ENCODE data around the gene IRF9. TPM values are rescaled to one million over a fixed set of nuclear protein-coding genes. Genes with fewer than 3 reads are reported as not detected.

IRF9 gene
- total RNA-seq, 1 experiment from 2014 or later, result 15.6 TPM

DNA sequence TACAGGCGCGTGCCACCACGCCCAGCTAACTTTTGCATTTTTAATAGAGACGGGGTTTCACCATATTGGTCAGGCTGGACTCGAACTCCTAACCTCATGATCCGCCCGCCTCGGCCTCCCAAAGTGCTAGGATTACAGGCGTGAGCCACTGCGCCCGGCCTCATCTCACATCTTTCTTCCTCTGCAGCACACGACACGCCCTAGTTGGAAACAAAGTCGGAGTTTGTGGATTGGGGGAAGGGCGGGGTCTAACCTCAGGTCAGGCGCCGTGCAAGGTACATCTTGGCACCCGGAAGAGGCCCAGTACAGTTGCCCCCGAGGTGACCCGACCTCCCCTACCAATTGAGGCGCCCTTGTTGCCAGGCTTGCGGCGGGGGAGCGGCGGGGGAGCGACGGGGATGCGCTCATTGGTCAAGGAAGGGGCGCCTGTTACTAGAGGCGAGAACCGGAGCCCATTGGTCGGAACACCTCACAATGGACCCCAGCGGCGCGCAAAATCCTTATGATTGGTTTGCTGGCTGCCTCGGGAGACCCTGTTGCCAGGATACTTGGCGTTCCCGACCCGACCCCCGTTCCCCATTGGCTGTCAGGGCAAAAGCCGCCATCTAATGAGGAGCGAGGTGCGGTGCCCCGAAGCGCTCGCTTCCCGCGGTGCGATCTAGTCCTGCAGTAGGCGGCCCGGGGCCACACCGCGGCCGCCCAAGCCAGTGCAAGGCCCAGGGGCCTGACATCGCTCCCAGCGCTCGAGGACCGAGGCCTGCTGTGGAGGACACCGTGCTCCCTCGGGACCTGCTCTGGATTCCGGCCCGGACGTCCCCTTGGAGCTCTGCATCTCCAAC lies 10.6 kb downstream of the IRF9 start, which contains the start of gene REC8:
TSS of gene REC8 (plus strand) at position 659 of the 839 bp plus-strand sequence. CDS start 473 bp downstream, outside the sequence.
- Mint-ChIP-seq H3K27me3 (ENCODE audit: low read depth) (no peaks in the 10 kb centered on the region; the same call in none of the 2 replicates), H3K9me3 (no peaks in the 10 kb centered on the region), H3K27ac (peak within 1 kb of the TSS; percentile 78), H3K36me3 (no peaks in the 10 kb centered on the region), H3K4me1 (peaks cover 9% of the 10 kb centered on the region), H3K4me3 (peak within 1 kb of the TSS; percentile 79)
- ChIA-PET POLR2A (interaction anchor here (1.0 to 1.5 kb wide), 4 partner anchors 10 to 25 kb away, joined by 3 to 6 read pairs (median 4); partner anchors contain the start of genes IRF9, RNF31 and TM9SF1), CTCF (interaction anchor here (0.7 to 3.1 kb wide), 9 partner anchors 11 to 113 kb away, joined by 3 to 18 read pairs (median 3); partner anchors contain the start of genes DCAF11, IPO4, IRF9 and NRL)
- ATAC-seq, result peak; percentile 94
- peak; percentile 99 for DNase-seq (ENCODE audit: low spot score)
- TF ChIP-seq NFYB (CRISPR knock-in tag; conservative IDR thresholded peaks at IDR 0.05; ENCODE audit: low read depth), result peak; percentile 76
- TF ChIP-seq, protein P1, sequence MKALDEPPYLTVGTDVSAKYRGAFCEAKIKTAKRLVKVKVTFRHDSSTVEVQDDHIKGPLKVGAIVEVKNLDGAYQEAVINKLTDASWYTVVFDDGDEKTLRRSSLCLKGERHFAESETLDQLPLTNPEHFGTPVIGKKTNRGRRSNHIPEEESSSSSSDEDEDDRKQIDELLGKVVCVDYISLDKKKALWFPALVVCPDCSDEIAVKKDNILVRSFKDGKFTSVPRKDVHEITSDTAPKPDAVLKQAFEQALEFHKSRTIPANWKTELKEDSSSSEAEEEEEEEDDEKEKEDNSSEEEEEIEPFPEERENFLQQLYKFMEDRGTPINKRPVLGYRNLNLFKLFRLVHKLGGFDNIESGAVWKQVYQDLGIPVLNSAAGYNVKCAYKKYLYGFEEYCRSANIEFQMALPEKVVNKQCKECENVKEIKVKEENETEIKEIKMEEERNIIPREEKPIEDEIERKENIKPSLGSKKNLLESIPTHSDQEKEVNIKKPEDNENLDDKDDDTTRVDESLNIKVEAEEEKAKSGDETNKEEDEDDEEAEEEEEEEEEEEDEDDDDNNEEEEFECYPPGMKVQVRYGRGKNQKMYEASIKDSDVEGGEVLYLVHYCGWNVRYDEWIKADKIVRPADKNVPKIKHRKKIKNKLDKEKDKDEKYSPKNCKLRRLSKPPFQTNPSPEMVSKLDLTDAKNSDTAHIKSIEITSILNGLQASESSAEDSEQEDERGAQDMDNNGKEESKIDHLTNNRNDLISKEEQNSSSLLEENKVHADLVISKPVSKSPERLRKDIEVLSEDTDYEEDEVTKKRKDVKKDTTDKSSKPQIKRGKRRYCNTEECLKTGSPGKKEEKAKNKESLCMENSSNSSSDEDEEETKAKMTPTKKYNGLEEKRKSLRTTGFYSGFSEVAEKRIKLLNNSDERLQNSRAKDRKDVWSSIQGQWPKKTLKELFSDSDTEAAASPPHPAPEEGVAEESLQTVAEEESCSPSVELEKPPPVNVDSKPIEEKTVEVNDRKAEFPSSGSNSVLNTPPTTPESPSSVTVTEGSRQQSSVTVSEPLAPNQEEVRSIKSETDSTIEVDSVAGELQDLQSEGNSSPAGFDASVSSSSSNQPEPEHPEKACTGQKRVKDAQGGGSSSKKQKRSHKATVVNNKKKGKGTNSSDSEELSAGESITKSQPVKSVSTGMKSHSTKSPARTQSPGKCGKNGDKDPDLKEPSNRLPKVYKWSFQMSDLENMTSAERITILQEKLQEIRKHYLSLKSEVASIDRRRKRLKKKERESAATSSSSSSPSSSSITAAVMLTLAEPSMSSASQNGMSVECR (CRISPR knock-in tag; IDR thresholded peaks at IDR 0.05; ENCODE audit: borderline replicate concordance), result 0 out of 2 replicates have a peak, but pooled peaks have one; percentile 41
- TF ChIP-seq HMGA2 (CRISPR knock-in tag; IDR thresholded peaks at IDR 0.05), result no peak
- TF ChIP-seq NFE2L1 (CRISPR knock-in tag; IDR thresholded peaks at IDR 0.05), result no peak
- TF ChIP-seq, protein P2, sequence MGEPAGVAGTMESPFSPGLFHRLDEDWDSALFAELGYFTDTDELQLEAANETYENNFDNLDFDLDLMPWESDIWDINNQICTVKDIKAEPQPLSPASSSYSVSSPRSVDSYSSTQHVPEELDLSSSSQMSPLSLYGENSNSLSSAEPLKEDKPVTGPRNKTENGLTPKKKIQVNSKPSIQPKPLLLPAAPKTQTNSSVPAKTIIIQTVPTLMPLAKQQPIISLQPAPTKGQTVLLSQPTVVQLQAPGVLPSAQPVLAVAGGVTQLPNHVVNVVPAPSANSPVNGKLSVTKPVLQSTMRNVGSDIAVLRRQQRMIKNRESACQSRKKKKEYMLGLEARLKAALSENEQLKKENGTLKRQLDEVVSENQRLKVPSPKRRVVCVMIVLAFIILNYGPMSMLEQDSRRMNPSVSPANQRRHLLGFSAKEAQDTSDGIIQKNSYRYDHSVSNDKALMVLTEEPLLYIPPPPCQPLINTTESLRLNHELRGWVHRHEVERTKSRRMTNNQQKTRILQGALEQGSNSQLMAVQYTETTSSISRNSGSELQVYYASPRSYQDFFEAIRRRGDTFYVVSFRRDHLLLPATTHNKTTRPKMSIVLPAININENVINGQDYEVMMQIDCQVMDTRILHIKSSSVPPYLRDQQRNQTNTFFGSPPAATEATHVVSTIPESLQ (CRISPR knock-in tag; IDR thresholded peaks at IDR 0.05), result no peak
- TF ChIP-seq IRF2 (CRISPR knock-in tag; IDR thresholded peaks at IDR 0.05; ENCODE audit: borderline replicate concordance, low read depth), result no peak
- peak; percentile 76 for TF ChIP-seq GTF2I (CRISPR knock-in tag; conservative IDR thresholded peaks at IDR 0.05)
- TF ChIP-seq, protein P3, sequence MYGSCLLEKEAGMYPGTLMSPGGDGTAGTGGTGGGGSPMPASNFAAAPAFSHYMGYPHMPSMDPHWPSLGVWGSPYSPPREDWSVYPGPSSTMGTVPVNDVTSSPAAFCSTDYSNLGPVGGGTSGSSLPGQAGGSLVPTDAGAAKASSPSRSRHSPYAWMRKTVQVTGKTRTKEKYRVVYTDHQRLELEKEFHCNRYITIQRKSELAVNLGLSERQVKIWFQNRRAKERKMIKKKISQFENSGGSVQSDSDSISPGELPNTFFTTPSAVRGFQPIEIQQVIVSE (CRISPR knock-in tag; IDR thresholded peaks at IDR 0.05; ENCODE audit: borderline replicate concordance), result no peak
- peak; percentile 0; the same call in 1 of the 2 replicates for TF ChIP-seq ZNF121 (CRISPR knock-in tag; IDR thresholded peaks at IDR 0.05)
- no peak for TF ChIP-seq TP53 (CRISPR knock-in tag; IDR thresholded peaks at IDR 0.05)
- TF ChIP-seq, protein P4, sequence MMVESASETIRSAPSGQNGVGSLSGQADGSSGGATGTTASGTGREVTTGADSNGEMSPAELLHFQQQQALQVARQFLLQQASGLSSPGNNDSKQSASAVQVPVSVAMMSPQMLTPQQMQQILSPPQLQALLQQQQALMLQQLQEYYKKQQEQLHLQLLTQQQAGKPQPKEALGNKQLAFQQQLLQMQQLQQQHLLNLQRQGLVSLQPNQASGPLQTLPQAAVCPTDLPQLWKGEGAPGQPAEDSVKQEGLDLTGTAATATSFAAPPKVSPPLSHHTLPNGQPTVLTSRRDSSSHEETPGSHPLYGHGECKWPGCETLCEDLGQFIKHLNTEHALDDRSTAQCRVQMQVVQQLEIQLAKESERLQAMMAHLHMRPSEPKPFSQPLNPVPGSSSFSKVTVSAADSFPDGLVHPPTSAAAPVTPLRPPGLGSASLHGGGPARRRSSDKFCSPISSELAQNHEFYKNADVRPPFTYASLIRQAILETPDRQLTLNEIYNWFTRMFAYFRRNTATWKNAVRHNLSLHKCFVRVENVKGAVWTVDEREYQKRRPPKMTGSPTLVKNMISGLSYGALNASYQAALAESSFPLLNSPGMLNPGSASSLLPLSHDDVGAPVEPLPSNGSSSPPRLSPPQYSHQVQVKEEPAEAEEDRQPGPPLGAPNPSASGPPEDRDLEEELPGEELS (CRISPR knock-in tag; IDR thresholded peaks at IDR 0.05), result peak; percentile 17; the same call in 1 of the 2 replicates
- TF ChIP-seq, protein P5, sequence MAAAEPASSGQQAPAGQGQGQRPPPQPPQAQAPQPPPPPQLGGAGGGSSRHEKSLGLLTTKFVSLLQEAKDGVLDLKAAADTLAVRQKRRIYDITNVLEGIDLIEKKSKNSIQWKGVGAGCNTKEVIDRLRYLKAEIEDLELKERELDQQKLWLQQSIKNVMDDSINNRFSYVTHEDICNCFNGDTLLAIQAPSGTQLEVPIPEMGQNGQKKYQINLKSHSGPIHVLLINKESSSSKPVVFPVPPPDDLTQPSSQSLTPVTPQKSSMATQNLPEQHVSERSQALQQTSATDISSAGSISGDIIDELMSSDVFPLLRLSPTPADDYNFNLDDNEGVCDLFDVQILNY (CRISPR knock-in tag; IDR thresholded peaks at IDR 0.05), result peak; percentile 76; the same call in 1 of the 2 replicates
- TF ChIP-seq ZNF317 (CRISPR knock-in tag; IDR thresholded peaks at IDR 0.05; ENCODE audit: borderline replicate concordance, low read depth), result 0 out of 2 replicates have a peak, but pooled peaks have one; percentile 23
- no peak for TF ChIP-seq ZNF219 (CRISPR knock-in tag; IDR thresholded peaks at IDR 0.05; ENCODE audit: borderline replicate concordance)
- TF ChIP-seq, protein P6, sequence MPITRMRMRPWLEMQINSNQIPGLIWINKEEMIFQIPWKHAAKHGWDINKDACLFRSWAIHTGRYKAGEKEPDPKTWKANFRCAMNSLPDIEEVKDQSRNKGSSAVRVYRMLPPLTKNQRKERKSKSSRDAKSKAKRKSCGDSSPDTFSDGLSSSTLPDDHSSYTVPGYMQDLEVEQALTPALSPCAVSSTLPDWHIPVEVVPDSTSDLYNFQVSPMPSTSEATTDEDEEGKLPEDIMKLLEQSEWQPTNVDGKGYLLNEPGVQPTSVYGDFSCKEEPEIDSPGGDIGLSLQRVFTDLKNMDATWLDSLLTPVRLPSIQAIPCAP (CRISPR knock-in tag; IDR thresholded peaks at IDR 0.05), result no peak
- 0 out of 2 replicates have a peak, but pooled peaks have one; percentile 62 for TF ChIP-seq CREM (CRISPR knock-in tag; IDR thresholded peaks at IDR 0.05)
- TF ChIP-seq, protein P7, sequence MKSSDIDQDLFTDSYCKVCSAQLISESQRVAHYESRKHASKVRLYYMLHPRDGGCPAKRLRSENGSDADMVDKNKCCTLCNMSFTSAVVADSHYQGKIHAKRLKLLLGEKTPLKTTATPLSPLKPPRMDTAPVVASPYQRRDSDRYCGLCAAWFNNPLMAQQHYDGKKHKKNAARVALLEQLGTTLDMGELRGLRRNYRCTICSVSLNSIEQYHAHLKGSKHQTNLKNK (CRISPR knock-in tag; IDR thresholded peaks at IDR 0.05), result no peak
- no peak for TF ChIP-seq ZNF671 (CRISPR knock-in tag; IDR thresholded peaks at IDR 0.05)
- TF ChIP-seq, protein P8, sequence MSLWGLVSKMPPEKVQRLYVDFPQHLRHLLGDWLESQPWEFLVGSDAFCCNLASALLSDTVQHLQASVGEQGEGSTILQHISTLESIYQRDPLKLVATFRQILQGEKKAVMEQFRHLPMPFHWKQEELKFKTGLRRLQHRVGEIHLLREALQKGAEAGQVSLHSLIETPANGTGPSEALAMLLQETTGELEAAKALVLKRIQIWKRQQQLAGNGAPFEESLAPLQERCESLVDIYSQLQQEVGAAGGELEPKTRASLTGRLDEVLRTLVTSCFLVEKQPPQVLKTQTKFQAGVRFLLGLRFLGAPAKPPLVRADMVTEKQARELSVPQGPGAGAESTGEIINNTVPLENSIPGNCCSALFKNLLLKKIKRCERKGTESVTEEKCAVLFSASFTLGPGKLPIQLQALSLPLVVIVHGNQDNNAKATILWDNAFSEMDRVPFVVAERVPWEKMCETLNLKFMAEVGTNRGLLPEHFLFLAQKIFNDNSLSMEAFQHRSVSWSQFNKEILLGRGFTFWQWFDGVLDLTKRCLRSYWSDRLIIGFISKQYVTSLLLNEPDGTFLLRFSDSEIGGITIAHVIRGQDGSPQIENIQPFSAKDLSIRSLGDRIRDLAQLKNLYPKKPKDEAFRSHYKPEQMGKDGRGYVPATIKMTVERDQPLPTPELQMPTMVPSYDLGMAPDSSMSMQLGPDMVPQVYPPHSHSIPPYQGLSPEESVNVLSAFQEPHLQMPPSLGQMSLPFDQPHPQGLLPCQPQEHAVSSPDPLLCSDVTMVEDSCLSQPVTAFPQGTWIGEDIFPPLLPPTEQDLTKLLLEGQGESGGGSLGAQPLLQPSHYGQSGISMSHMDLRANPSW (CRISPR knock-in tag; conservative IDR thresholded peaks at IDR 0.05; ENCODE audit: low read depth), result no peak
- TF ChIP-seq, protein P9, sequence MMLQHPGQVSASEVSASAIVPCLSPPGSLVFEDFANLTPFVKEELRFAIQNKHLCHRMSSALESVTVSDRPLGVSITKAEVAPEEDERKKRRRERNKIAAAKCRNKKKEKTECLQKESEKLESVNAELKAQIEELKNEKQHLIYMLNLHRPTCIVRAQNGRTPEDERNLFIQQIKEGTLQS (CRISPR knock-in tag; conservative IDR thresholded peaks at IDR 0.05), result no peak

Data from WTC11 (cell line).